ENCODE measurements around the gene SNX9. TPM values are rescaled to one million over a fixed set of nuclear protein-coding genes. Genes with fewer than 3 reads are reported as not detected.

SNX9 gene
- total RNA-seq, 1 donor from 2014 or later: 25.0 TPM

DNA sequence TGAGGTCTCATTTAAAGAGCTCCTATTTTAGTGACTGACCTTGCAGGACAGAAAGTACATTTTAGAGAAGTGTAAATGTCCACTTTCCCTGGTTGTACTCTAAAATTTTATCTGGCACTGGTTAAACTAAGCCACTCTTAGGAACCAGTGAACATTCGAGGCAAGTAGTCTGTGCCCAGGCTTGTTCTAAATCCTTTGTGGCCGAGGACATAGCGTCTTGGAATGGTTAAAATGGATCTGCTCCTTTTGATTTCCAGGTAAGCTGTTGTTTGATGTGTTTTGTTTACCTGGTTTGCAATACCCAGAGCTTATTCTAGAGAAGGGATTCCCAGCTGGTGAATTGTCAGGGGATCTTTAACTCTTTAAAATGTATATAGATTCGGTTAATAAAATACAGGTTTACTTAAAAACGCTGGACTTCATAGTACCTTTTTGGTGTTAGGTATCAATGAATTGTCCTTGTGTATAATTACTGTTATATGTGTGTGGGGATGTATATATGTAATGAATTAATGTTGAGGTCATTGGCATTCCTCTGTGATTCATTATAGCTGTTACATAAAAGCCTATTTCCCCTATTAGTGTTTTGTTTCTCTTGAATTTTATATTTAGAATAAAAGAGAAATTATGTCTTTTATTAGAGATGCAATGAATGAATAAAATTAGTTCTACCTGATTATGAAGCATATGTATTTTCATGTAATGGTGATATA, 15.8 kb downstream of the SNX9 start:
- no peaks in the 10 kb centered on the region for H3K9me3 ChIP-seq
- no peak overlapping the region for H3K27ac ChIP-seq
- ATAC-seq (no peak), DNase-seq (no peak)
- H3K36me3 ChIP-seq: no peaks in the 10 kb centered on the region
- H3K4me3 ChIP-seq: no peak overlapping the region
- H3K27me3 ChIP-seq (ENCODE audit: low read depth): no peaks in the 10 kb centered on the region
- H3K4me1 ChIP-seq: peaks cover 27% of the 10 kb centered on the region
- TF ChIP-seq, protein P1, sequence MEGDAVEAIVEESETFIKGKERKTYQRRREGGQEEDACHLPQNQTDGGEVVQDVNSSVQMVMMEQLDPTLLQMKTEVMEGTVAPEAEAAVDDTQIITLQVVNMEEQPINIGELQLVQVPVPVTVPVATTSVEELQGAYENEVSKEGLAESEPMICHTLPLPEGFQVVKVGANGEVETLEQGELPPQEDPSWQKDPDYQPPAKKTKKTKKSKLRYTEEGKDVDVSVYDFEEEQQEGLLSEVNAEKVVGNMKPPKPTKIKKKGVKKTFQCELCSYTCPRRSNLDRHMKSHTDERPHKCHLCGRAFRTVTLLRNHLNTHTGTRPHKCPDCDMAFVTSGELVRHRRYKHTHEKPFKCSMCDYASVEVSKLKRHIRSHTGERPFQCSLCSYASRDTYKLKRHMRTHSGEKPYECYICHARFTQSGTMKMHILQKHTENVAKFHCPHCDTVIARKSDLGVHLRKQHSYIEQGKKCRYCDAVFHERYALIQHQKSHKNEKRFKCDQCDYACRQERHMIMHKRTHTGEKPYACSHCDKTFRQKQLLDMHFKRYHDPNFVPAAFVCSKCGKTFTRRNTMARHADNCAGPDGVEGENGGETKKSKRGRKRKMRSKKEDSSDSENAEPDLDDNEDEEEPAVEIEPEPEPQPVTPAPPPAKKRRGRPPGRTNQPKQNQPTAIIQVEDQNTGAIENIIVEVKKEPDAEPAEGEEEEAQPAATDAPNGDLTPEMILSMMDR (IDR thresholded peaks at IDR 0.05): no peak
- intact Hi-C loops (cut with DNase I): no loop called here

DNA sequence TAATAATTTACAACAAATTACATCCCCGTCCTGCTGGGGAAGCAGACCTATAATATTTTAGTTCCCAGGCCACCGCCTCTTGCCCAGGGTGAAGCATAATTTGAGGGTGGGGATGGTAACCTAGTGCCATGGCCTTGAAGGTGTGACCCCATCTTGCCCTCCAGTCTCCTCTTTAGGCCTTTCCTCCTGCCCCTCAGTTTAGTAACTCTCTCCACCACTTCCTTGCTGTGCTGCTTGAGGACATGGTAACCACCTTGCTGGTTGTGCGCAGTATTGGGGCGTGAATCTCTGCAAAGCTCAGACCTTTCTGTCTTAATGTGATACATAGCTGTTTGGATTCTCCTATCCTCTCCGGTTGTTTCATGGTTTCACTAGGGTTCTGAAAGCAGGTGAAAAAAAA, 16.6 kb downstream of the SNX9 start:
- no peaks in the 10 kb centered on the region for H3K27me3 ChIP-seq (ENCODE audit: low read depth)
- H3K4me3 ChIP-seq: no peak overlapping the region
- no peak for ATAC-seq
- no peaks in the 10 kb centered on the region for H3K36me3 ChIP-seq
- peaks cover 22% of the 10 kb centered on the region for H3K4me1 ChIP-seq
- no peak overlapping the region for H3K27ac ChIP-seq
- H3K9me3 ChIP-seq: no peaks in the 10 kb centered on the region
- TF ChIP-seq, protein P1 (IDR thresholded peaks at IDR 0.05): no peak
- DNase-seq: no peak
- intact Hi-C loops (cut with DNase I): no loop called here

DNA sequence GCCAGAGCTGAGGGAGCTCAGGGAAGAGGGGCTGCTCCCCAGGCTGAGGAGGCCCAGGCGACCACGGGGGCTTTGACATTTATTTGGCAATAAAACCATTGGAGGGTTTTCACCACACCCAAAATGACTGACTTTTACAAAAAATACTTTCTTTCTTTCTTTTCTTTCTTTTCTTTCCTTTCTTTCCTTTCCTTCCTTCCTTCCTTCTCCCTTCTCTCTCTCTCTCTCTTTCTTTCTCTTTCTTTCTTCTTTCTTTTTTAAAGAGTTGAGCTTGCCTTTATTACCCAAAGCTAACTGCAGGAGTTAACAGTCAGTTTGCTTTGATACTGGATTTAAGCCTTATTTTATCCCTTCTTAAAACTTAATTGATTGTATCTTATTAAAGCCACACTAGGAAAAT, 17.2 kb downstream of the SNX9 start:
- TF ChIP-seq, protein P1 (IDR thresholded peaks at IDR 0.05): no peak
- Histone ChIP-seq H3K4me3 (no peak overlapping the region), H3K27ac (no peak overlapping the region), H3K27me3 (ENCODE audit: low read depth) (no peaks in the 10 kb centered on the region), H3K4me1 (peaks cover 25% of the 10 kb centered on the region), H3K36me3 (no peaks in the 10 kb centered on the region), H3K9me3 (no peaks in the 10 kb centered on the region)
- ATAC-seq (no peak), DNase-seq (no peak)
- intact Hi-C loops (cut with DNase I): no loop called here

DNA sequence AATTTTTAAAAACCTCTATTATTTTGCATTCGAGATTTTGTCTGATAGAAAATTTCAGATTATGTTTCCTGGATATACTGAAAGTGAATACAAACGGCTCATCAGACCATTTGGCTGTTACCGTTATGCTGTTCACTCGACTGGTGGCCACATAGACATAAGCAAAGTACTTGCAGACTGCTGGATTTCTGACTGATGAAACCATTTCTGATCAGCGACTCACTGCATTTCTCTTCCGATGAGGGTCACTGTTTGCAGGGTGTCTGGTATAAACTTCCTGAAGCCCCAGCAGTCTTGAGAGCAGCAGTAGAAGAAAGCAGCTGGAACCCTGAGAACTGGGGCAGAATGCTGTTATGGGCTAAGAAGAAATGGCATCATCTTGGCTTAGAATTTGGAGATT, 17.7 kb downstream of the SNX9 start:
- no peaks in the 10 kb centered on the region for H3K36me3 ChIP-seq
- TF ChIP-seq, protein P1 (IDR thresholded peaks at IDR 0.05): no peak
- no peaks in the 10 kb centered on the region for H3K27me3 ChIP-seq (ENCODE audit: low read depth)
- no peak for DNase-seq
- H3K4me1 ChIP-seq: peaks cover 31% of the 10 kb centered on the region
- no peak for ATAC-seq
- no peak overlapping the region for H3K27ac ChIP-seq
- intact Hi-C loops (cut with DNase I): no loop called here
- no peak overlapping the region for H3K4me3 ChIP-seq
- H3K9me3 ChIP-seq: no peaks in the 10 kb centered on the region

DNA sequence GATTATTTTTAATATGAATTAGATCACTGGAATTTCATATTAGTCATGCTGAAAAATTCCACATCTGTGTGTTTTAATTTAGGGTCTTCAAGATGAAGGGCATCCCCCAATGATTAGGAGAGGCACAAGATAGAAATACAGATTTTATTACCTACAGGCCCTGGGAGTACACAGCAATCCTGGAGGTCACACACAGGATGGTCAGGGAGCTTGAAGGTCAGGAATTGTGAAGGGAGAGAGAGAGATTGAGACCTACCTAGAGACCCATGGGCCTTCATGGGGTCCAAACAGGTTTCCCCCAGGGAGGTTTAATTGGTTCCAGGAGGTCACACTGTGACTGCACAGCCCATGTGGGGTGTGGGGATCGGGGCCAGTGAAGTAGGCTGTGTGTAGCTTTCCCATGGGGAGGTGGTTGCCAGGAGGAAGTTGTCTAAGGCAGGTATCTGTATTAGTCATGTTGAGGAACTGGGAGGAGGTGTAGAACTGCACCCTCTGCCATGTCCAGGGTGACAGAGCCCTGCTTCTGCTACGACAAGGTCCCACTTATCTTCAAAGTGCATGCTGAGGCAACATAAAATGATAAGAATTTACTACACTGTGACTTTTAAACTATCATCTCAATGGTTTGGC, 18.3 kb downstream of the SNX9 start:
- H3K4me1 ChIP-seq: peaks cover 36% of the 10 kb centered on the region
- no peaks in the 10 kb centered on the region for H3K36me3 ChIP-seq
- ATAC-seq (no peak), DNase-seq (no peak)
- intact Hi-C loops (cut with DNase I): no loop called here
- TF ChIP-seq, protein P1 (IDR thresholded peaks at IDR 0.05): no peak
- H3K4me3 ChIP-seq: no peak overlapping the region
- no peaks in the 10 kb centered on the region for H3K9me3 ChIP-seq
- H3K27me3 ChIP-seq (ENCODE audit: low read depth): no peaks in the 10 kb centered on the region
- H3K27ac ChIP-seq: no peak overlapping the region
